NB4 (cell line): ENCODE data around the gene CIT.

Experiments
- MYC ChIP-seq: IDR thresholded peaks from 2 replicates; pipeline ENCODE4 v1.6.1; 2011; ENCODE audit warnings: low read depth, low read length
- POLR2A ChIP-seq: IDR thresholded peaks from 2 replicates; pipeline ENCODE4 v1.6.1; 2011; ENCODE audit warnings: mild to moderate bottlenecking; ENCODE audit not compliant: insufficient read length; ENCODE audit errors: extremely low read depth
- TF ChIP-seq, protein P1 (sequence below): IDR thresholded peaks from one replicate; pipeline ENCODE4 v1.5.1; 2012; ENCODE audit warnings: low read depth, low read length
- TF ChIP-seq, protein P2 (sequence below): IDR thresholded peaks from 2 replicates; pipeline ENCODE4 v1.6.1; 2011; ENCODE audit warnings: low read depth, low read length

DNA sequence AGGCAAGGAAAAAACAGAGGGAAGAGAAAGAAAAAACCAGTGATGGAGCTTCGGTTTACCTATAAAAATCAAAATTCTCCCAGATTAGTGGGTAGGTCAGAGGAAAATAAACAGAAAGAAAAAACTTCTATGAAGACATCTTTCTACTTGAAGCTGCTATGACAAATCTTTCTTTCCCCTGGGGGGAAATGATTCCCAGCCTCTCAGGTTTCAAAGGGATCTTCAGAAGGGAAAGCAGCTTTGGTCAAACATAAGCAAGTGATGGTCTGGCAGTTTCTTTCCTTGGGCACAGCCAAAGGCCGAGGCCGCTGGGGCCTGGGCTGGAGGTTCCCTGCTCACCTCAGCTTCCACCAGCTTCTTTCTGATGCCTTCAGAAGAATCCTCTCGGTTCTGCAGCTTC, 104.7 kb downstream of the CIT start:
- TF ChIP-seq POLR2A (no peak), MYC (no peak)
- TF ChIP-seq, protein P1, sequence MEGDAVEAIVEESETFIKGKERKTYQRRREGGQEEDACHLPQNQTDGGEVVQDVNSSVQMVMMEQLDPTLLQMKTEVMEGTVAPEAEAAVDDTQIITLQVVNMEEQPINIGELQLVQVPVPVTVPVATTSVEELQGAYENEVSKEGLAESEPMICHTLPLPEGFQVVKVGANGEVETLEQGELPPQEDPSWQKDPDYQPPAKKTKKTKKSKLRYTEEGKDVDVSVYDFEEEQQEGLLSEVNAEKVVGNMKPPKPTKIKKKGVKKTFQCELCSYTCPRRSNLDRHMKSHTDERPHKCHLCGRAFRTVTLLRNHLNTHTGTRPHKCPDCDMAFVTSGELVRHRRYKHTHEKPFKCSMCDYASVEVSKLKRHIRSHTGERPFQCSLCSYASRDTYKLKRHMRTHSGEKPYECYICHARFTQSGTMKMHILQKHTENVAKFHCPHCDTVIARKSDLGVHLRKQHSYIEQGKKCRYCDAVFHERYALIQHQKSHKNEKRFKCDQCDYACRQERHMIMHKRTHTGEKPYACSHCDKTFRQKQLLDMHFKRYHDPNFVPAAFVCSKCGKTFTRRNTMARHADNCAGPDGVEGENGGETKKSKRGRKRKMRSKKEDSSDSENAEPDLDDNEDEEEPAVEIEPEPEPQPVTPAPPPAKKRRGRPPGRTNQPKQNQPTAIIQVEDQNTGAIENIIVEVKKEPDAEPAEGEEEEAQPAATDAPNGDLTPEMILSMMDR, result no peak
- TF ChIP-seq, protein P2, sequence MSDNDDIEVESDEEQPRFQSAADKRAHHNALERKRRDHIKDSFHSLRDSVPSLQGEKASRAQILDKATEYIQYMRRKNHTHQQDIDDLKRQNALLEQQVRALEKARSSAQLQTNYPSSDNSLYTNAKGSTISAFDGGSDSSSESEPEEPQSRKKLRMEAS, result no peak
